ENCODE data around the gene PRKCG. TPM values are rescaled to one million over a fixed set of nuclear protein-coding genes. Genes with fewer than 3 reads are reported as not detected.

Gene PRKCG
- 4.2 to 7.3 TPM (median 6.0 TPM) in 5 replicates for total RNA-seq (2022; extraction: Qiagen RNA extraction; ENCODE audit: low read depth)

DNA sequence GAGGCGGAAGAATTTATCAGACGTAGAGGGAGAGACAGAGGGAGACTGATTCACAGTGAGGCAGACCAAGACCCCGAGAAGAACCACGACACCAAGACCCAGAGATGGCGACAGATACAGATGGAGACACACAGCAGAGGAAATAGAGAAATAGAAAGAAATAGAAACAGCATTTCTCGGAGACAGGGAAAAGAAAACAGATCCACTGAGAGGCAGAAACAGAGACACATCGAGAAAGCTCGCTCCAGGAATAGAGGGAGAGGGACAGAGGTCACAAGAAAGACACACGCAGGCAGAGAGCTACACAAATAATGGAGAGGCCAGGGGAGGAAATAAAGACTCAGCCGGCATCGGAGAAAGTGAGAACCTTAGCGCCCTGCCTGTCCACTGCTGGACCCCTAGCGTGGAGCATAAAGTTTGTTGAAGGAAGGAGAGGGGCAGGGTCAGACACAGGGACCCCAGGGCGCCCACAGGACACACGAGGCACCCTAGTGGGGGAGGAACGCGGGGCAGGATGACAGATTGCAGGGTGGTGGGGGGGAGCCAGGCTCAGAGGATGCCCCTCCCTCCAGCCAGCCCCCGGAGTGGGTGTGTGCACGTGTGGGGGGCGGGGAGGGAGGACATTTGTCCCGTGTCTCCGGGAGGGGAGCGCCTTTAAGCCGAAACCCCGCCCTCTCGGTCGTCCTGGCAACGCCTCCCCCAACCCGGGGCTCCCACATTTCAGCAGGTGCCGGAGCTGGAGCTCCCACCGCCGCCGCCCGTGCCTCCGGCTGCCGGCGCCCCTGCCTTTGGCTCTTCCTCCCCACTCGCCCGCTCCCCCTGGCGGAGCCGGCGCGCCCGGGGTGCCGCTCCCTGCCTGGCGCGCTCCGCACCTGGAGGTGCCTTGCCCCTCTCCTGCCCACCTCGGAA is at the start of gene PRKCG:
TSS of gene PRKCG (plus strand) at position 716 of the 909 bp plus-strand sequence. CDS start 298 bp downstream, outside the sequence.

DNA sequence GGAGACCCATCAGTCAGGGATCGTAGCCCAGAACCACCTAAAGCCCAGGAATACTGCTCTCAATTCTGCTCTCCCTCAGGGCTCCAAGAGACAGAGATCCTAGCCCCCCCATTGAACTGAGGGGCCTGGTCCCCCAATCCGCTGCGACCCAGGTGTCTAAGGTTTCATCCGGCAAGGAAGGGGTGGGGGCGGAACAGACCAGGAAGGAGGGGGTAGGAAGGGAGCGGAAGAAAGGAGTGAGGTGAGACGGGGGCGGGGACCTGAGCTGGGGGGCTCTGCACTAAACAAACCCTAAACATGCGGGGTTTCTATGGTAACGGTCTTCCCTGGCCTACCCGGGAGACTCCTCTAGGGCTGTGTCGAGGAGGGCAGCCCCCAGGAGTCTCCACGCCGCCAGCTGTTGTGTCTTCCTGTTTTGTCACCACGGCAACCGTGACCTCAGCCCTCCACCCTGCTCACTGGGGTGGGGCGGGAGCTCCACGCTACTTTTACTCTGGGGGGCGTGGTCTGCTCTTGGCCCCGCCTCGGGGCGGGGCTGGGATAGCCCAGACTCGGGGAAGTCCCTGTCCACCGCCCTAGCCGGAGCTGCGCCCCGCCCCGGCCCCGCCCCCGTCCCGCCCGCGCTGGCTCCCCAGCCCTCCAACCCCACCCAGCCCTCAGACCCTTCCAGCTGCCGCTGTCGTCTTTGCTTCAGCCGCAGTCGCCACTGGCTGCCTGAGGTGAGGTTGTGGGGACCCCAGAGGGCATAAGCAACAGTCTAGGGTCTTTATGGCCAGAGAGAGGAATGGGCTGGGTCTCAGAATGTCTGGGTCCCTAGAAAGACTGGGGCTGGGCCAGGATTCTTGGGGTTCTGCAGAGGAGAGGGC is 14.5 kb upstream of the PRKCG start, which contains the start of gene MYADM:
TSS of gene MYADM (plus strand) at position 659 of the 866 bp plus-strand sequence. CDS start 5,647 bp downstream, outside the sequence.

DNA sequence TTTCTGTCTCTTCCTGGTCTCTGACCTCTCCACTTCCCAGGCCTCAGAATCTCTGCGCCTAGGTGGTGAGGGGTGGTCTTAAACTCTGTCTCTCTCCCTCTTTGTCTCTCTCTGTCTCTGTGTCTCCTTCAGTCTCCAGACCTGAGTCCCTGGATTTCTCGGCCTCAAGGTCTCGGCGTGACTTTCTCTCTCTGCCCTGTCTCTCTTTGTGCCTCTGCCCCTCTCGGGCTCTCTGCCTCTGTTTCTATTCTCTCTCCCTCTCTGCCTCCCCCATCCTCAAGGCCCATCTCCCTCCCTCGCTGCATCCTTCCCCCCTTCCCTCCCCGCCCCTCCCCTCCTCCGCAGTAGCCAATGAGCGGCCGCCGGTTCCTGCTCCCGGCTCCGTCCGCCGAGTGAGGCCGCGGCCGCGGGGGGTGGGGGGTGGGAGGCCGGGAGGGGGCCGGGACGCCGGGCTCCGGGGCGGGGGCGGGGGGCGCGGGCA is 27.0 kb downstream of the PRKCG start, which contains the start of gene CACNG7:
TSS of gene CACNG7 (plus strand) at position 344 of the 481 bp plus-strand sequence. CDS start 3,554 bp downstream, outside the sequence.

Other genes with a start within 250 kb of the PRKCG start
- not detected in 5 replicates for gene NLRP12, start 57.9 kb upstream of the PRKCG start, total RNA-seq (2022; extraction: Qiagen RNA extraction; ENCODE audit: low read depth)
- gene MYADM, start 14.3 kb upstream of the PRKCG start, total RNA-seq (2022; extraction: Qiagen RNA extraction; ENCODE audit: low read depth): 202 to 310 TPM (median 291 TPM) in 5 replicates
- 5.1 to 10.5 TPM (median 8.6 TPM) in 5 replicates for gene CACNG7, start 27.1 kb downstream of the PRKCG start, total RNA-seq (2022; extraction: Qiagen RNA extraction; ENCODE audit: low read depth)
- gene CACNG8, start 80.7 kb downstream of the PRKCG start, total RNA-seq (2022; extraction: Qiagen RNA extraction; ENCODE audit: low read depth): 0.66 to 1.2 TPM (median 1.1 TPM) in 5 replicates
- gene CACNG6, start 109.4 kb downstream of the PRKCG start, total RNA-seq (2022; extraction: Qiagen RNA extraction; ENCODE audit: low read depth): 7.9 to 14.2 TPM (median 11.6 TPM) in 5 replicates
- 0.27 to 1.5 TPM (median 0.47 TPM) in 5 replicates for gene VSTM1, start 181.7 kb downstream of the PRKCG start, total RNA-seq (2022; extraction: Qiagen RNA extraction; ENCODE audit: low read depth)
- gene TARM1, start 199.2 kb downstream of the PRKCG start, total RNA-seq (2022; extraction: Qiagen RNA extraction; ENCODE audit: low read depth): not detected in 5 replicates
- 0.17 to 0.44 TPM (median 0.23 TPM) in 5 replicates for gene OSCAR, start 218.6 kb downstream of the PRKCG start, total RNA-seq (2022; extraction: Qiagen RNA extraction; ENCODE audit: low read depth)
- gene NDUFA3, start 220.7 kb downstream of the PRKCG start, total RNA-seq (2022; extraction: Qiagen RNA extraction; ENCODE audit: low read depth): 196 to 262 TPM (median 224 TPM) in 5 replicates
- gene TFPT, start 233.5 kb downstream of the PRKCG start, total RNA-seq (2022; extraction: Qiagen RNA extraction; ENCODE audit: low read depth): 19.1 to 23.8 TPM (median 20.9 TPM) in 5 replicates
- gene PRPF31, start 233.6 kb downstream of the PRKCG start, total RNA-seq (2022; extraction: Qiagen RNA extraction; ENCODE audit: low read depth): 104 to 119 TPM (median 115 TPM) in 5 replicates

All from A549 treated with GW870086 at 1 μM for 4 hours (cell line).